Measurements from ENCODE around the gene CCDC102B. TPM values are rescaled to one million over a fixed set of nuclear protein-coding genes. Genes with fewer than 3 reads are reported as not detected.
A peak's percentile ranks its signal among the peaks of the same experiment; 100 is the strongest.

Gene CCDC102B
- total RNA-seq, 1 experiment from 2014 or later = 0.92 TPM

- intact Hi-C loops (cut with micrococcal nuclease; ENCODE audit: unreplicated experiment) (no loop called here), in situ Hi-C loops (cut with HindIII; ENCODE audit: low pct_unique_long_range_greater_than_20kb, low sequenced_read_pairs) (no loop called here)
- Histone ChIP-seq H3K4me3 (ENCODE audit: low read depth in 2 of 2, low read length in 2 of 2) (no peak overlapping the region), H3K9me3 (ENCODE audit: control insufficient read depth, insufficient read depth, low read depth, low read length) (no peaks in the 10 kb centered on the region), H3K27ac (ENCODE audit: low read length) (no peak overlapping the region), H3K27me3 (ENCODE audit: control insufficient read depth, insufficient read depth, low read length) (no peaks in the 10 kb centered on the region), H3K36me3 (ENCODE audit: control insufficient read depth, insufficient read depth, low read length) (no peaks in the 10 kb centered on the region), H3K4me1 (ENCODE audit: control insufficient read depth, insufficient read depth, low read length) (no peaks in the 10 kb centered on the region)
- TF ChIP-seq REST (IDR thresholded peaks at IDR 0.05; ENCODE audit: insufficient read depth in 1 of 2, low read depth in 2 of 2, low read length in 1 of 2) (no peak), POLR2AphosphoS5 (IDR thresholded peaks at IDR 0.05; ENCODE audit: low read depth, low read length) (no peak), TCF7L2 (IDR thresholded peaks at IDR 0.05; ENCODE audit: low read depth, low read length) (no peak), CTCF (IDR thresholded peaks at IDR 0.05) (no peak), SIN3A (IDR thresholded peaks at IDR 0.05; ENCODE audit: borderline replicate concordance, insufficient read depth, low read depth, low read length) (no peak)
- ChIA-PET POLR2A (no interaction called here), CTCF (no interaction called here)
- no TSS peak for BruUV-seq (replicated peaks)
- ATAC-seq = no peak
- DNase-seq (ENCODE audit: low read depth, low spot score) = no peak
These were observed 38.6 kb upstream of the CCDC102B start for GRCh38 chr18:68759308-68759707.

GRCh38 chr18:68763083-68763482 is 34.8 kb upstream of the CCDC102B start:
- Histone ChIP-seq H3K36me3 (ENCODE audit: control insufficient read depth, insufficient read depth, low read length) (no peaks in the 10 kb centered on the region), H3K9me3 (ENCODE audit: control insufficient read depth, insufficient read depth, low read depth, low read length) (no peaks in the 10 kb centered on the region), H3K27me3 (ENCODE audit: control insufficient read depth, insufficient read depth, low read length) (no peaks in the 10 kb centered on the region), H3K4me1 (ENCODE audit: control insufficient read depth, insufficient read depth, low read length) (no peaks in the 10 kb centered on the region), H3K4me3 (ENCODE audit: low read depth in 2 of 2, low read length in 2 of 2) (no peak overlapping the region), H3K27ac (ENCODE audit: low read length) (no peak overlapping the region)
- intact Hi-C loops (cut with micrococcal nuclease; ENCODE audit: unreplicated experiment) (no loop called here), in situ Hi-C loops (cut with HindIII; ENCODE audit: low pct_unique_long_range_greater_than_20kb, low sequenced_read_pairs) (no loop called here)
- ATAC-seq (no peak), DNase-seq (ENCODE audit: low read depth, low spot score) (peak; percentile 10)
- ChIA-PET CTCF (no interaction called here), POLR2A (no interaction called here)
- TF ChIP-seq REST (IDR thresholded peaks at IDR 0.05; ENCODE audit: insufficient read depth in 1 of 2, low read depth in 2 of 2, low read length in 1 of 2) (no peak), TCF7L2 (IDR thresholded peaks at IDR 0.05; ENCODE audit: low read depth, low read length) (no peak), SIN3A (IDR thresholded peaks at IDR 0.05; ENCODE audit: borderline replicate concordance, insufficient read depth, low read depth, low read length) (no peak), CTCF (IDR thresholded peaks at IDR 0.05) (no peak), POLR2AphosphoS5 (IDR thresholded peaks at IDR 0.05; ENCODE audit: low read depth, low read length) (no peak)
- BruUV-seq (replicated peaks) = no TSS peak

Data from Panc1 (cell line).